Activated CD8-positive, alpha-beta memory T cell treated with anti-CD3 and anti-CD28 coated beads, Interleukin-2, amount 50 U/mL, for 1 hour (primary cell): ENCODE measurements around the gene CRTC3.
"Not testable (repeated sequence)": the region's sequence is repeated elsewhere in the genome, so short reads cannot be mapped to it uniquely, and the experiment has no call there.

Source experiments
- DNase-seq: peaks from one replicate; pipeline ENCODE4 v3.0.0-alpha.2; 2020; ENCODE audit errors: extremely low read depth

The CRTC3 gene

DNA sequence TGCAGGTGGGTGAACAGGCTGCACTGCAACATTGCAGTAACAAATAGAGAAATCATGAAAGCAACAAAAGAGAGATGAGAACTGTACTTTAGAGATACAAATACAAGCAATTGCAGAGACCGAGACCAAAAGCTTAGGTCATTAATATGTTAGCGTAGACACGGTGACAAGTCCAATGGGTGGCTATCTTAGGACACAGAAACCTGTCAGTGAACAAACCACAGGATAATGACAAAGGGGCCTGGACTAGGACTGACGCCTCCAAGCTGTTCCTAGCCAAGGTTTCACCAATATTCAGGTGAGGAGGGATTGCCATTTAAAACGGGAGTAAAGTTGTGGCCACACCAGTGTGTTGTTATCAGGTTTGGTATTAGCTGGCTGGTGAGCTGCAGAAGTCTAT is 145.7 kb downstream of the CRTC3 start:
- no peak for DNase-seq

- DNase-seq: no peak
Measured at GRCh38 chr15:90677807-90678790, 148.4 kb downstream of the CRTC3 start.

- no peak for DNase-seq
Measured at GRCh38 chr15:90679959-90680358, 150.2 kb downstream of the CRTC3 start.

DNA sequence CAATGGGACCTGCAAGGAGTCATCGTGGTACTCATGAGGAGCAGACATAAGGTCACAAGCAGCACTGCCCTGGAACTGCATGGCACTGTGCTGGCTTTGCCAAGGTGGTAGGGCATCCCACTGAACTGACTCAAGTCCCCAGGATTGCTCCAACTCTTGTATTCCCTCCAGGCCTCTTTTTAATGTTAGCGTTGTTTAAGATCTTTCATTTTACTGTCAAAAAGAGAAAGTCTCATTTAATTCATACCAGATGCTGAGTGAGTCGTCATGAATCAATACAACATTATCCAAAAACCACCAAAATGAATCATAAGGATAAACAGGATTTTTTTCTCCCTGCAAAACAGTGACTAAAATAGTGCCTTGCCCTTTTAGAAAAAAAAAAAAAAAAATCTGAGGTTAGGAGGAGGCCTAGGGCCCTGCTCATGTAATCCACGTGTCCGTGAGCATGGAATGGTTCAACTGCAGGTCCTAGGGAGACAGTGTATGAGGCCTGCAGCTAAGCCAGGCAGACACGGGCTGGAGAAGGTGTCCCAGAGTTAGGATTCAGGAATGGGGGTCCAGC is 150.7 kb downstream of the CRTC3 start:
- no peak for DNase-seq

DNA sequence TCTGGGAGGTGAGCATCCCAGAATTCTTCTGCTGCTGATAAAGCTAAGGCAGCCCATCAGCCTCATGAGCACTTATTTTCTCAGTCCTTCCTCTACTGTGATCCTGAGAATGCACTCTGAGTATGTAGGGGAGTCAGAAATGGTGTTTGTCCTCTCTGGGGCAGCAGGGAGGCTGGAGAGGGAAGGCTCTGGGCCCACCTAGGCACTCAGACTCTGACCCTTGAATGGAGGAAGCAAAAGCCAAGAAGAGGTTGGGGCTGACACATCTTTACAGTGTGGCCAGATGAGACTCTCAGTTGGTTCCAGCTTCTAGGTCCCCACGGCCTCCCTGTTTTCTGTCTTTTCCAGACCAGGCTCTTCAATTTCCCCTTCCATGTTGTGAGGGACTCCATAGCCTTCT is 151.3 kb downstream of the CRTC3 start:
- DNase-seq: no peak

DNA sequence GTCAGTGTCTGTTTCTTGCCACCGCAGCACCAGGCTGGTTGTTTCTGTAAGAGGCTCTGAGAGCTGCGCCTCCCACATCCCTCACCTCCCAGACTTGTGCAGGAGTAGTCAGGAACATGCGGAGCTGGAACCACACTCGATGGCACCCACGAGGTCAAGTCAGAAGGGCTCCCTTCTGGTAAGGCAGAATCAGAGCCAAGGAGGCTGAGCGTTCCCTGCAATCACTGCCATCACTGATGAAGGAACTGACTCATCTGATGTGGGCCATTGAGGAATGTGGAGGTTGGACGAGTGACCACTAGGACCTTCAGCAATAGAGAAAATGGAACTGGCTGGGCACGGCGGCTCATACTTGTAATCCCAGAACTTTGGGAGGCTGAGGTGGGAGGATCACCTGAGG is 151.8 kb downstream of the CRTC3 start:
- no peak for DNase-seq

- DNase-seq: no peak
Measured at GRCh38 chr15:90683371-90683770, 153.6 kb downstream of the CRTC3 start.

GRCh38 chr15:90683876-90684275 is 154.2 kb downstream of the CRTC3 start:
- no peak for DNase-seq

- no peak for DNase-seq
Measured at GRCh38 chr15:90684281-90684680, 154.6 kb downstream of the CRTC3 start.

- no peak for DNase-seq
Measured at GRCh38 chr15:90685591-90686434, 156.1 kb downstream of the CRTC3 start.

GRCh38 chr15:90686435-90687218 is 156.9 kb downstream of the CRTC3 start:
- DNase-seq: no peak

GRCh38 chr15:90689326-90689961 is 159.7 kb downstream of the CRTC3 start:
- DNase-seq: not testable (repeated sequence)

DNA sequence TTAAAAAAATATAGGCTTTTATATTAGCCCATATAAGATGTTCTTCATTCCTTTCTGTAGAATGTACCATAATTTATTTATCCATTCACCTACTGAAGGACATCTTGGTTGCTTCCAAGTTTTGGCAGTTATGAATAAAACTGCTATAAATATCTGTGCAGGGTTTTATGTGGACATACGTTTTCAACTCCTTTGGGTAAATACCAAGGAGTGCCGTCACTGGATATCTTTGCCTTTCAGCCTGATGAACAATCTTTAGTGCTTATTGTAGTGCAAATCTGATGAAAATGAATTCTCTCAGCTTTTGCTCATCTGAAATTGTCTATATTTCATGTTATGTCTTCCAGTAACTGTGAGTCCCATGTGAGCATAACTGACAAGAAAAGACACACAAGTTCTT is 160.9 kb downstream of the CRTC3 start:
- DNase-seq: no peak

GRCh38 chr15:90691369-90691768 is 161.6 kb downstream of the CRTC3 start:
- DNase-seq: no peak

DNA sequence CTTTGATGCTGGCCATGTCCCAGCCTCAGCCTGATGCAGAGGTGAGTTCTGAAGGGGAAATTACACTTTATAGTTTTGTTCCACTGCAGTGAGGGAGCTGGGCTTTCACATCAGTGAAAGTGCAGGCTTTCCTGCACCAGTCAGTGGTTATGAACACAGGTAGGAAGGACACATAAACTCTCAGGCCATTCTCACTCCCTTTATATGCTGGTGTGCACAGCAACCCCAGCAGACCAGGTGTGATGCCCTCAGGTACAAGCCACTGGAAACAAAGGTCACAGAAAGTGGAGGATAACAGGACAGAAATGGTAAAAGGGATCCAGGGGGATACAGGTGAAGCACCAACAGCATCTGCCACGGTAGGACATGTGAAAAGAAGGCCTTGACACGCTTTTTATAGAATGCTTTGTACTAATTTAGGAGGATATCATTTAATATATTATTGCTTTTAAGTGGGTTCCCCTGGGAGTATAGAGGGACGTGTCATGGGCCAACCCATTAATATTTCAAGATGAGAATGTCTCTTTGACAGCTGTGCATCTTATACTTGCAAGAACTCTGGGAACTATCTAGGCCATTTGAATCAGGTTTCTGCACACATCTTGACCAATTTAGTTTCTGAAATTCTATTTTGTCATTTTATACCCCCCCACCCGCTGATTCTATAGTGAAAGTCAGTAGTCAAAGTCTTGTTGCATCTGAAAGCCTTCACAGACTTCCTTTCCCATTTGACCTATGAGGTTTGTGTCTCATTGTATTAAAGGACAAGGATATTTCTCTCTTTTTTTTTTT is 162.5 kb downstream of the CRTC3 start:
- no peak for DNase-seq
